Retina (tissue), 1 donor: ENCODE data around the gene CXCR4.

Experiments used
- DNase-seq: peaks from one replicate; pipeline ENCODE4 v3.0.0-alpha.2; 2016

Gene CXCR4

GRCh38 chr2:136068581-136069227 is 49.2 kb downstream of the CXCR4 start:
- peak; percentile 61 for DNase-seq

- peak; percentile 54 for DNase-seq
Measured at GRCh38 chr2:136067897-136068580, 49.9 kb downstream of the CXCR4 start.

GRCh38 chr2:136067459-136067858 is 50.5 kb downstream of the CXCR4 start:
- peak; percentile 30 for DNase-seq

DNA sequence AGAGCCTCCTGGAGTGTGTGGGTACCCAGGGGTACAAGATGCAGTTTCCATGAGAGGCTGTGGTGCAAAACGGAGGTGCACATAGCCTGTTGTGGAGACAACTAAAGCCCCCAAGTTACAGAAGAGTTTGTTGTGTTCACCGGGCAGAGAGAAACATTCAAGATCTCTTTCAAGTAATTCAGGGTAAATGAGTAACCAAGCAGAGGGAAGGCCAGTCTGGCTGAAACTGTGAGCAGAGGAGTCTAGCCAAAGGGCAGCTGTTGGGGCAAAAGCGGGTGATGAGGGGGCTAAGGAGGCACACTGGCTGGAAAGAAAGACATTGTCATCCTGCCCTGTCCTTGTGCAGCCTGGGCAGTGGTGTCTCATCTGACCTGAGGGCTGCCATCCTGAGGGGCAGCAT is 52.0 kb downstream of the CXCR4 start:
- no peak for DNase-seq

- no peak for DNase-seq
Measured at GRCh38 chr2:136065384-136065783, 52.6 kb downstream of the CXCR4 start.
